HEK293T (cell line): ENCODE measurements around the gene DDX3X.

ENCODE experiments used
- BHLHE40 ChIP-seq: fragments of 450-650 bp; IDR thresholded peaks from 2 replicates; pipeline ENCODE4 v1.6.1; 2016; ENCODE audit warnings: mild to moderate bottlenecking, moderate library complexity, borderline replicate concordance
- CTBP1 ChIP-seq: fragments of 450-650 bp; IDR thresholded peaks from 2 replicates; pipeline ENCODE4 v1.6.1; 2016; ENCODE audit warnings: borderline replicate concordance
- ELF4 ChIP-seq: fragments of 450-650 bp; IDR thresholded peaks from 2 replicates; pipeline ENCODE4 v1.6.1; 2017; ENCODE audit warnings: antibody characterized with exemption
- FOXK2 ChIP-seq: fragments of 450-650 bp; IDR thresholded peaks from 2 replicates; pipeline ENCODE4 v1.6.1; 2016; ENCODE audit warnings: mild to moderate bottlenecking
- FOXM1 ChIP-seq: fragments of 450-650 bp; IDR thresholded peaks from 2 replicates; pipeline ENCODE4 v1.6.1; 2017; ENCODE audit warnings: mild to moderate bottlenecking, borderline replicate concordance
- HDGF ChIP-seq: fragments of 450-650 bp; IDR thresholded peaks from 2 replicates; pipeline ENCODE4 v1.6.1; 2017; ENCODE audit warnings: antibody characterized with exemption, borderline replicate concordance
- L3MBTL2 ChIP-seq: fragments of 450-650 bp; conservative IDR thresholded peaks from 2 replicates; pipeline ENCODE4 v1.6.1; 2016; ENCODE audit warnings: mild to moderate bottlenecking
- NFRKB ChIP-seq: fragments of 450-650 bp; IDR thresholded peaks from 2 replicates; pipeline ENCODE4 v1.6.1; 2016; ENCODE audit warnings: mild to moderate bottlenecking, moderate library complexity
- PKNOX1 ChIP-seq: fragments of 450-650 bp; IDR thresholded peaks from 2 replicates; pipeline ENCODE4 v1.6.1; 2016
- SP1 ChIP-seq: fragments of 450-650 bp; IDR thresholded peaks from 2 replicates; pipeline ENCODE4 v1.6.1; 2017
- SUZ12 ChIP-seq: fragments of 450-650 bp; IDR thresholded peaks from 2 replicates; pipeline ENCODE4 v1.6.1; 2016; ENCODE audit warnings: mild to moderate bottlenecking
- TARDBP ChIP-seq: fragments of 450-650 bp; IDR thresholded peaks from 2 replicates; pipeline ENCODE4 v1.6.1; 2016
- ZNF384 ChIP-seq: fragments of 450-650 bp; IDR thresholded peaks from 2 replicates; pipeline ENCODE4 v1.6.1; 2016

- TF ChIP-seq FOXM1 (no peak), ELF4 (no peak), L3MBTL2 (no peak), SP1 (no peak), NFRKB (no peak), SUZ12 (no peak), HDGF (no peak), BHLHE40 (no peak), PKNOX1 (no peak), ZNF384 (no peak), TARDBP (no peak), FOXK2 (no peak), CTBP1 (no peak)
These were observed 35.2 kb downstream of the DDX3X start for GRCh38 chrX:41369152-41369551.
